Femur (tissue), 1 donor: ENCODE measurements around the gene SUSD4.
"Not testable (repeated sequence)": the region's sequence is repeated elsewhere in the genome, so short reads cannot be mapped to it uniquely, and the experiment has no call there.

ENCODE experiments used
- DNase-seq: peaks from one replicate; pipeline ENCODE4 v3.0.0-alpha.2; 2017

The SUSD4 gene

GRCh38 chr1:223288826-223289225 lies 75.2 kb downstream of the SUSD4 start:
- DNase-seq: no peak

GRCh38 chr1:223285452-223285851 lies 78.5 kb downstream of the SUSD4 start:
- DNase-seq: no peak

GRCh38 chr1:223283697-223284096 lies 80.3 kb downstream of the SUSD4 start:
- DNase-seq: not testable (repeated sequence)

DNA sequence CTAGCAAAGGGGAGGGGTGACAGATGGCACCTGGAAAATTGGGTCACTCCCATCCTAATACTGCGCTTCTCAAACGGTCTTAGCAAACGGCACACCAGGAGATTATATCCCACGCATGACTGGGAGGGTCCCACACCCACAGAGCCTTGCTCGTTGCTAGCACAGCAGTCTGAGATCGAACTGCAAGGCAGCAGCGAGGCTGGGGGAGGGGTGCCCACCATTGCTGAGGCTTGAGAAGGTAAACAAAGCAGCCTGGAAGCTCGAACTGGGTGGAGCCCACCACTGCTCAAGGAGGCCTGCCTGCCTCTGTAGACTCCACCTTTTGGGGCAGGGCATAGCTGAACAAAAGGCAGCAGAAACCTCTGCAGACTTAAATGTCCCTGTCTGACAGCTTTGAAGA lies 85.7 kb downstream of the SUSD4 start:
- not testable (repeated sequence) for DNase-seq

- no peak for DNase-seq
Observed at GRCh38 chr1:223276029-223276428, 87.9 kb downstream of the SUSD4 start.

- no peak for DNase-seq
Observed at GRCh38 chr1:223273511-223273910, 90.5 kb downstream of the SUSD4 start.

- no peak for DNase-seq
Observed at GRCh38 chr1:223271085-223271781, 92.7 kb downstream of the SUSD4 start.

GRCh38 chr1:223270155-223270554 lies 93.8 kb downstream of the SUSD4 start:
- DNase-seq: no peak

DNA sequence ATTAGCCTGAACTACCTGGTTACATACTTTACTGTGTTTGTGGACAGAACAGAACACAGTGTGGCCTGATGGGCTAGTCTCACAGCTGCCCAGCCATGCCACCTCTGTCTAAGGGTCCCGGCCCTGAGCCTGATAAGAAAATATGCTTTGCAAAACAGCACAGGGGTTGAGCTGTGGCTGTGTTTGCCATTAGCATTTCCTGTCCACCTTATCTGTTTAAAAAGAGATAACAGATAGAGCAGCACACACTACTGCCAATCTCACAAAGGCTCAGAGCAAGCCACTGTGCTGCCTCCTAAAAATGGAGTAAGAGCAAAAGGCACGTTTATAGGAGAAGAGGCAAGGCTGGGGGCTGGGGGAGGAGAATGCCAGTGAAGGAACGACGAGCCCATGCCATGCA lies 95.0 kb downstream of the SUSD4 start:
- DNase-seq: no peak

GRCh38 chr1:223266632-223267172 lies 97.3 kb downstream of the SUSD4 start:
- DNase-seq: no peak

GRCh38 chr1:223264983-223265908 lies 98.7 kb downstream of the SUSD4 start:
- no peak for DNase-seq

GRCh38 chr1:223264529-223264928 lies 99.4 kb downstream of the SUSD4 start:
- DNase-seq: no peak

- DNase-seq: no peak
Observed at GRCh38 chr1:223261914-223262313, 102.1 kb downstream of the SUSD4 start.

GRCh38 chr1:223260712-223261111 lies 103.3 kb downstream of the SUSD4 start:
- no peak for DNase-seq

GRCh38 chr1:223259462-223259861 lies 104.5 kb downstream of the SUSD4 start:
- DNase-seq: no peak

- no peak for DNase-seq
Observed at GRCh38 chr1:223258751-223259198, 105.2 kb downstream of the SUSD4 start.

- DNase-seq: no peak
Observed at GRCh38 chr1:223257856-223258550, 106.0 kb downstream of the SUSD4 start.

DNA sequence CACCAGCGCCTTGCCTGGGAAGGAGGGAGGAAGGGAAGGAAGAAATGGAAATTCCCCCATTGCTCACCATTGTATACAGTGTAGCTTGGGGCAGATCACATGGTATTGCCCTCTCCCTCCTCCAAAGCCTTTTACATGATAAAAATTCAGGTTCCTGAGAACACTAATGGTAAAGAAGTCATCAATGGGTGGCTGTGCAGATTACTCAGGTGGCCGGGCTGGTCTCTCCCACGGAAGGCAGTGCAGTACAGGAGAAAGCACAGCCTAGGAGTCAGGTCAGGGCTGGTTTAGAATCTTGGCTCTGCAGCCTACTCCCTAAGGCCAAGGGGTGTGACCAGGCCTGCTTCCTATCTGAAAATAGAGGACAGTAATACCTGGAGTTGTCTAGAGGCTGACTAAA lies 107.9 kb downstream of the SUSD4 start:
- DNase-seq: no peak

DNA sequence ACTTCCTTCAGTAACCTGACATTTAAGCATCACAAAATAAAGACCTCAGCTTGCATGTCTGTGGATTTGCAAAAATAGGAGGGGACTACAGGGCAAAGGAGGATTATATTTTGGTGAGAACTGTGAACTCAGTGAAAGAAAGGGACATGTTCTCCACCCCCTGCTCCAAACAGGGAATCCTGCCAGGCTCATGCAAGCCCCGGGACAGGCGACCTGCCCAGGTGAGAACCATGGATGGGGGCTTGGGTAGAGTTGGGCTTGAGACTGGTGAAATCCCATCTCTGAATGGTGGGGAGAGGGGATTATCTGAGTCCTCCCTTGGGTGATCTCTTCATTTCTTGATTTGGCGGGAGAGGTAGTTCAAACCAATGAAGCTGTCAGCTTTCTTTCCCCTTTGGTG lies 110.1 kb downstream of the SUSD4 start:
- no peak for DNase-seq

DNA sequence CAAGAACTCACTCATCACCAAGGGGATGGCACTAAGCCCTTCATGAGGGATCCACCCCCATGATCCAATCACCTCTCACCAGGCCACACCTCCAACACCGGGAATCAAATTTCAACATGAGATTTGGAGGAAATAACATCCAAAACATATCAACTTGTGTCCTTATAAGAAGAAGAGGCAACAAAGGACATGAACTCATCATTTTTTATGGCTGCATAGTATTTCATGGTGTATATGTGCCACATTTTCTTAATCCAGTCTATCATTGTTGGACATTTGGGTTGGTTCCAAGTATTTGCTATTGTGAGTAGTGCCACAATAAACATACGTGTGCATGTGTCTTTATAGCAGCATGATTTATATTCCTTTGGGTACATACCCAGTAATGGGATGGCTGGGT lies 112.6 kb downstream of the SUSD4 start:
- not testable (repeated sequence) for DNase-seq

- DNase-seq: no peak
Observed at GRCh38 chr1:223250632-223251015, 113.4 kb downstream of the SUSD4 start.

- no peak for DNase-seq
Observed at GRCh38 chr1:223249854-223250631, 113.9 kb downstream of the SUSD4 start.
